Measurements from ENCODE around the gene LAMTOR5. TPM values are rescaled to one million over a fixed set of nuclear protein-coding genes. Genes with fewer than 3 reads are reported as not detected.
"Not testable (repeated sequence)": the region's sequence is repeated elsewhere in the genome, so short reads cannot be mapped to it uniquely, and the experiment has no call there.

LAMTOR5 gene
- total RNA-seq, 2 experiments from 2014 or later: 109 to 123 TPM

- Histone ChIP-seq H3K79me2 (ENCODE audit: insufficient read depth, low read depth, low read length) (no peaks in the 10 kb centered on the region), H4K20me1 (ENCODE audit: insufficient read depth, low read length) (no peaks in the 10 kb centered on the region), H3K27ac (ENCODE audit: low read depth, low read length, poor library complexity, severe bottlenecking) (no peak overlapping the region), H3K4me1 (ENCODE audit: insufficient read depth, low read length, poor library complexity, severe bottlenecking) (no peaks in the 10 kb centered on the region), H3K4me3 (ENCODE audit: low read depth, low read length, poor library complexity, severe bottlenecking) (no peak overlapping the region), H3K4me2 (ENCODE audit: low read length) (no peak overlapping the region), H3K9me3 (ENCODE audit: low read length) (peaks cover 14% of the 10 kb centered on the region), H3K9me2 (ENCODE audit: insufficient read depth, low read length) (no peaks in the 10 kb centered on the region), H2AFZ (ENCODE audit: low read length) (no peak overlapping the region), H3K36me3 (ENCODE audit: insufficient read depth, low read length) (no peaks in the 10 kb centered on the region)
- no TSS peak for BruUV-seq (replicated peaks)
- TF ChIP-seq EZH2phosphoT487 (IDR thresholded peaks at IDR 0.05; ENCODE audit: borderline replicate concordance, low read depth, low read length): no peak
- TF ChIP-seq CTCF (conservative IDR thresholded peaks at IDR 0.05; ENCODE audit: low read length): no peak
- ChIA-PET CTCF (ENCODE audit: unreplicated experiment) (no interaction called here), POLR2A (interaction anchor here (1.2 kb wide), 1 partner anchor 81 kb away, joined by 5 read pairs; the partner anchor contains the start of gene RBM15)
- intact Hi-C loops (cut with micrococcal nuclease; ENCODE audit: unreplicated experiment): no loop called here
- DNase-seq (ENCODE audit: low spot score): no peak
Observed at GRCh38 chr1:110420023-110420662, 12.6 kb upstream of the LAMTOR5 start.

GRCh38 chr1:110418729-110419128 lies 11.2 kb upstream of the LAMTOR5 start:
- Histone ChIP-seq H2AFZ (ENCODE audit: low read length) (no peak overlapping the region), H3K27ac (ENCODE audit: low read depth, low read length, poor library complexity, severe bottlenecking) (no peak overlapping the region), H3K36me3 (ENCODE audit: insufficient read depth, low read length) (no peaks in the 10 kb centered on the region), H3K4me3 (ENCODE audit: low read depth, low read length, poor library complexity, severe bottlenecking) (no peak overlapping the region), H3K9me3 (ENCODE audit: low read length) (peaks cover 14% of the 10 kb centered on the region), H3K4me2 (ENCODE audit: low read length) (no peak overlapping the region), H3K79me2 (ENCODE audit: insufficient read depth, low read depth, low read length) (no peaks in the 10 kb centered on the region), H4K20me1 (ENCODE audit: insufficient read depth, low read length) (no peaks in the 10 kb centered on the region), H3K9me2 (ENCODE audit: insufficient read depth, low read length) (no peaks in the 10 kb centered on the region), H3K4me1 (ENCODE audit: insufficient read depth, low read length, poor library complexity, severe bottlenecking) (no peaks in the 10 kb centered on the region)
- no TSS peak for BruUV-seq (replicated peaks)
- no peak for DNase-seq (ENCODE audit: low spot score)
- CTCF ChIA-PET (ENCODE audit: unreplicated experiment): no interaction called here
- intact Hi-C loops (cut with micrococcal nuclease; ENCODE audit: unreplicated experiment): no loop called here
- POLR2A ChIA-PET: no interaction called here
- no peak for TF ChIP-seq CTCF (conservative IDR thresholded peaks at IDR 0.05; ENCODE audit: low read length)
- no peak for TF ChIP-seq EZH2phosphoT487 (IDR thresholded peaks at IDR 0.05; ENCODE audit: borderline replicate concordance, low read depth, low read length)

GRCh38 chr1:110413045-110413444 lies 5.6 kb upstream of the LAMTOR5 start:
- DNase-seq (ENCODE audit: low spot score); H3K27ac ChIP-seq (ENCODE audit: low read depth, low read length, poor library complexity, severe bottlenecking); H3K9me2 ChIP-seq (ENCODE audit: insufficient read depth, low read length); H3K4me3 ChIP-seq (ENCODE audit: low read depth, low read length, poor library complexity, severe bottlenecking); H3K36me3 ChIP-seq (ENCODE audit: insufficient read depth, low read length); H3K79me2 ChIP-seq (ENCODE audit: insufficient read depth, low read depth, low read length); H3K9me3 ChIP-seq (ENCODE audit: low read length); H4K20me1 ChIP-seq (ENCODE audit: insufficient read depth, low read length); BruUV-seq (replicated peaks): not testable (repeated sequence)
- Histone ChIP-seq H3K4me2 (ENCODE audit: low read length) (peak overlapping the region; percentile 54), H2AFZ (ENCODE audit: low read length) (peak overlapping the region; percentile 30; the same call in 1 of the 2 replicates), H3K4me1 (ENCODE audit: insufficient read depth, low read length, poor library complexity, severe bottlenecking) (peaks cover 23% of the 10 kb centered on the region)
- intact Hi-C loops (cut with micrococcal nuclease; ENCODE audit: unreplicated experiment): loop anchor here (2.0 to 5.0 kb wide), 2 partner anchors 84 to 206 kb away; no protein-coding TSS in a partner anchor
- POLR2A ChIA-PET: interaction anchor here (0.7 to 1.7 kb wide), 3 partner anchors 9 to 68 kb away, joined by 3 to 5 read pairs (median 3); no protein-coding TSS in a partner anchor
- CTCF ChIA-PET (ENCODE audit: unreplicated experiment): interaction anchor here (0.8 to 2.7 kb wide), 6 partner anchors 17 to 205 kb away, joined by 3 to 11 read pairs (median 6); no protein-coding TSS in a partner anchor
